Peyer's patch (tissue), 4 donors: ENCODE results near the gene RILP. TPM values are rescaled to one million over a fixed set of nuclear protein-coding genes. Genes with fewer than 3 reads are reported as not detected.
"Not testable (repeated sequence)": the region's sequence is repeated elsewhere in the genome, so short reads cannot be mapped to it uniquely, and the experiment has no call there.

ENCODE experiments used
- DNase-seq, 3 donors: peaks; one replicate each; pipeline ENCODE4 v3.0.0-alpha.2; 2017 to 2019
- H3K27ac ChIP-seq, 4 donors: fragments of 200-600 bp; sonication (generic); one replicate each; pipeline ENCODE4 v1.5.1; 2016 to 2019
- H3K27me3 ChIP-seq, 2 donors: fragments of 200-600 bp; sonication (generic); one replicate each; pipeline ENCODE4 v1.5.1; 2019
- H3K36me3 ChIP-seq, 3 donors: fragments of 200-600 bp; sonication (generic); one replicate each; pipeline ENCODE4 v1.5.1; 2016 to 2019
- H3K4me1 ChIP-seq, 4 donors: fragments of 200-600 bp; sonication (generic); one replicate each; pipeline ENCODE4 v1.5.1; 2016 to 2019
- H3K4me3 ChIP-seq, 4 donors: fragments of 200-600 bp; sonication (generic); 1 replicate in 3 of 4; 2 replicates in 1 of 4; pipeline ENCODE4 v1.5.1; 2016 to 2019; ENCODE audit warnings: mild to moderate bottlenecking in 1 of 4
- H3K9me3 ChIP-seq, 4 donors: fragments of 200-600 bp; sonication (generic); one replicate each; pipeline ENCODE4 v1.5.1; 2016 to 2019; ENCODE audit warnings: mild to moderate bottlenecking in 1 of 4
- CTCF ChIP-seq, 6 experiments: fragments of 450-650 bp in 4 of 6; fragments of 200-600 bp in 2 of 6; sonication (generic) in 1 of 6; IDR thresholded peaks; one replicate each; pipeline ENCODE4 v1.5.1; 2017 to 2019; ENCODE audit warnings: antibody characterized with exemption in 6 of 6, mild to moderate bottlenecking in 3 of 6, moderate library complexity in 1 of 6
- POLR2A ChIP-seq, 2 donors: fragments of 450-650 bp; IDR thresholded peaks; one replicate each; pipeline ENCODE4 v1.5.1; 2017; ENCODE audit warnings: antibody characterized with exemption in 2 of 2, mild to moderate bottlenecking in 2 of 2, moderate library complexity in 2 of 2
- total RNA-seq, 4 donors: library from RNA; depleted of rRNA; stranded (reverse); fragments of >200 nt; gene quantifications; one replicate each; pipeline ENCODE4 v1.1.0, GENCODE V29; 2016

The RILP gene
- 100 to 1,000 TPM in 1 of 4 donors, 10 to 100 TPM in 3; 29.7 to 173 (median 92.3) TPM for total RNA-seq

- H3K4me1 ChIP-seq, result peaks cover 8 to 31% (median 18%) of the 10 kb centered on the region in 4 donors
- peak; percentile 27 to 70 for TF ChIP-seq POLR2A (IDR thresholded peaks at IDR 0.05)
- TF ChIP-seq CTCF (IDR thresholded peaks at IDR 0.05), result no peak
- DNase-seq, result peak; percentile 50 to 92 (median 89)
- H3K27me3 ChIP-seq, result no peaks in the 10 kb centered on the region
- peaks cover 0 to 47% (median 0%) of the 10 kb centered on the region in 3 donors for H3K36me3 ChIP-seq
- H3K27ac ChIP-seq, result peak within 1 kb of the TSS; percentile 86 to 100 (median 94)
- peak within 1 kb of the TSS; percentile 63 to 95 (median 78) for H3K4me3 ChIP-seq
- no peaks in the 10 kb centered on the region for H3K9me3 ChIP-seq
These were observed at the start of gene RILP for GRCh38 chr17:1649844-1650501. RILP (minus strand) TSS chr17:1649866; CDS start chr17:1649804, 62 bp downstream.

- Histone ChIP-seq H3K4me3 (no peak overlapping the region), H3K36me3 (no peaks in the 10 kb centered on the region), H3K27me3 (no peaks in the 10 kb centered on the region), H3K27ac (no peak overlapping the region), H3K4me1 (no peaks in the 10 kb centered on the region), H3K9me3 (no peaks in the 10 kb centered on the region)
- DNase-seq, result no peak
- no peak for TF ChIP-seq POLR2A (IDR thresholded peaks at IDR 0.05)
- no peak for TF ChIP-seq CTCF (IDR thresholded peaks at IDR 0.05)
These were observed 48.0 kb upstream of the RILP start for GRCh38 chr17:1697681-1698080.

GRCh38 chr17:1695365-1695764 lies 45.7 kb upstream of the RILP start:
- no peak for DNase-seq
- TF ChIP-seq POLR2A (IDR thresholded peaks at IDR 0.05), result no peak
- no peak for TF ChIP-seq CTCF (IDR thresholded peaks at IDR 0.05)
- Histone ChIP-seq H3K27me3 (no peaks in the 10 kb centered on the region), H3K36me3 (no peaks in the 10 kb centered on the region), H3K27ac (no peak overlapping the region), H3K9me3 (no peaks in the 10 kb centered on the region), H3K4me1 (no peaks in the 10 kb centered on the region), H3K4me3 (no peak overlapping the region)

- Histone ChIP-seq H3K27ac (no peak overlapping the region), H3K9me3 (no peaks in the 10 kb centered on the region), H3K27me3 (no peaks in the 10 kb centered on the region), H3K4me1 (no peaks in the 10 kb centered on the region), H3K36me3 (no peaks in the 10 kb centered on the region), H3K4me3 (no peak overlapping the region)
- TF ChIP-seq POLR2A (IDR thresholded peaks at IDR 0.05) (no peak), CTCF (IDR thresholded peaks at IDR 0.05) (no peak)
- no peak for DNase-seq
These were observed 43.7 kb upstream of the RILP start for GRCh38 chr17:1693339-1693738.

GRCh38 chr17:1690544-1691221 lies 41.0 kb upstream of the RILP start:
- Histone ChIP-seq H3K27ac (no peak overlapping the region), H3K36me3 (no peaks in the 10 kb centered on the region), H3K9me3 (no peaks in the 10 kb centered on the region), H3K4me1 (no peaks in the 10 kb centered on the region), H3K4me3 (no peak overlapping the region), H3K27me3 (no peaks in the 10 kb centered on the region)
- TF ChIP-seq POLR2A (IDR thresholded peaks at IDR 0.05) (no peak), CTCF (IDR thresholded peaks at IDR 0.05) (no peak)
- DNase-seq, result no peak

- H3K27me3 ChIP-seq, H3K9me3 ChIP-seq, DNase-seq, H3K4me1 ChIP-seq, H3K36me3 ChIP-seq, H3K4me3 ChIP-seq, H3K27ac ChIP-seq: not testable (repeated sequence)
These were observed 38.7 kb upstream of the RILP start for GRCh38 chr17:1688405-1688804.
